ENCODE measurements around the gene ATP5F1C. TPM values are rescaled to one million over a fixed set of nuclear protein-coding genes. Genes with fewer than 3 reads are reported as not detected.
A peak's percentile ranks its signal among the peaks of the same experiment; 100 is the strongest.

ATP5F1C gene
- total and polyA plus RNA-seq, 10 of the 15 experiments (the other 5 are each of a cell fraction or from before 2014, with no cell fraction given), result 307 to 978 (median 454) TPM

GRCh38 chr10:7818295-7819120 lies 30.5 kb downstream of the ATP5F1C start, which contains the start of gene TAF3 (continued):
- TF ChIP-seq, protein P1, sequence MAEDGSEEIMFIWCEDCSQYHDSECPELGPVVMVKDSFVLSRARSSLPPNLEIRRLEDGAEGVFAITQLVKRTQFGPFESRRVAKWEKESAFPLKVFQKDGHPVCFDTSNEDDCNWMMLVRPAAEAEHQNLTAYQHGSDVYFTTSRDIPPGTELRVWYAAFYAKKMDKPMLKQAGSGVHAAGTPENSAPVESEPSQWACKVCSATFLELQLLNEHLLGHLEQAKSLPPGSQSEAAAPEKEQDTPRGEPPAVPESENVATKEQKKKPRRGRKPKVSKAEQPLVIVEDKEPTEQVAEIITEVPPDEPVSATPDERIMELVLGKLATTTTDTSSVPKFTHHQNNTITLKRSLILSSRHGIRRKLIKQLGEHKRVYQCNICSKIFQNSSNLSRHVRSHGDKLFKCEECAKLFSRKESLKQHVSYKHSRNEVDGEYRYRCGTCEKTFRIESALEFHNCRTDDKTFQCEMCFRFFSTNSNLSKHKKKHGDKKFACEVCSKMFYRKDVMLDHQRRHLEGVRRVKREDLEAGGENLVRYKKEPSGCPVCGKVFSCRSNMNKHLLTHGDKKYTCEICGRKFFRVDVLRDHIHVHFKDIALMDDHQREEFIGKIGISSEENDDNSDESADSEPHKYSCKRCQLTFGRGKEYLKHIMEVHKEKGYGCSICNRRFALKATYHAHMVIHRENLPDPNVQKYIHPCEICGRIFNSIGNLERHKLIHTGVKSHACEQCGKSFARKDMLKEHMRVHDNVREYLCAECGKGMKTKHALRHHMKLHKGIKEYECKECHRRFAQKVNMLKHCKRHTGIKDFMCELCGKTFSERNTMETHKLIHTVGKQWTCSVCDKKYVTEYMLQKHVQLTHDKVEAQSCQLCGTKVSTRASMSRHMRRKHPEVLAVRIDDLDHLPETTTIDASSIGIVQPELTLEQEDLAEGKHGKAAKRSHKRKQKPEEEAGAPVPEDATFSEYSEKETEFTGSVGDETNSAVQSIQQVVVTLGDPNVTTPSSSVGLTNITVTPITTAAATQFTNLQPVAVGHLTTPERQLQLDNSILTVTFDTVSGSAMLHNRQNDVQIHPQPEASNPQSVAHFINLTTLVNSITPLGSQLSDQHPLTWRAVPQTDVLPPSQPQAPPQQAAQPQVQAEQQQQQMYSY (CRISPR knock-in tag; IDR thresholded peaks at IDR 0.05), result no peak
- TF ChIP-seq HSF1 (IDR thresholded peaks at IDR 0.05; ENCODE audit: low read depth, low read length) (no peak), POLR2A (IDR thresholded peaks at IDR 0.05; ENCODE audit: low read depth, low read length) (peak; percentile 97), POLR2AphosphoS5 (IDR thresholded peaks at IDR 0.05; ENCODE audit: low read length) (peak; percentile 86), CBFB (IDR thresholded peaks at IDR 0.05; ENCODE audit: low read depth) (peak; percentile 76), TCF12 (IDR thresholded peaks at IDR 0.05; ENCODE audit: low read depth, low read length) (peak; percentile 86), STAT1 (conservative IDR thresholded peaks at IDR 0.05) (peak; percentile 88), ESRRA (IDR thresholded peaks at IDR 0.05; ENCODE audit: low read length) (peak; percentile 62; the same call in 1 of the 2 replicates), NFYA (IDR thresholded peaks at IDR 0.05; ENCODE audit: borderline replicate concordance, low read depth, low read length) (no peak), MTA2 (IDR thresholded peaks at IDR 0.05; ENCODE audit: low read depth) (no peak), PML (IDR thresholded peaks at IDR 0.05; ENCODE audit: low read length) (peak; percentile 21; the same call in 1 of the 2 replicates), MXI1 (IDR thresholded peaks at IDR 0.05; ENCODE audit: low read depth, low read length) (peak; percentile 75), RFX5 (IDR thresholded peaks at IDR 0.05; ENCODE audit: low read depth, low read length) (no peak), SUPT20H (IDR thresholded peaks at IDR 0.05; ENCODE audit: borderline replicate concordance, control insufficient read depth, low read depth, low read length) (no peak)
- TF ChIP-seq, protein P2, sequence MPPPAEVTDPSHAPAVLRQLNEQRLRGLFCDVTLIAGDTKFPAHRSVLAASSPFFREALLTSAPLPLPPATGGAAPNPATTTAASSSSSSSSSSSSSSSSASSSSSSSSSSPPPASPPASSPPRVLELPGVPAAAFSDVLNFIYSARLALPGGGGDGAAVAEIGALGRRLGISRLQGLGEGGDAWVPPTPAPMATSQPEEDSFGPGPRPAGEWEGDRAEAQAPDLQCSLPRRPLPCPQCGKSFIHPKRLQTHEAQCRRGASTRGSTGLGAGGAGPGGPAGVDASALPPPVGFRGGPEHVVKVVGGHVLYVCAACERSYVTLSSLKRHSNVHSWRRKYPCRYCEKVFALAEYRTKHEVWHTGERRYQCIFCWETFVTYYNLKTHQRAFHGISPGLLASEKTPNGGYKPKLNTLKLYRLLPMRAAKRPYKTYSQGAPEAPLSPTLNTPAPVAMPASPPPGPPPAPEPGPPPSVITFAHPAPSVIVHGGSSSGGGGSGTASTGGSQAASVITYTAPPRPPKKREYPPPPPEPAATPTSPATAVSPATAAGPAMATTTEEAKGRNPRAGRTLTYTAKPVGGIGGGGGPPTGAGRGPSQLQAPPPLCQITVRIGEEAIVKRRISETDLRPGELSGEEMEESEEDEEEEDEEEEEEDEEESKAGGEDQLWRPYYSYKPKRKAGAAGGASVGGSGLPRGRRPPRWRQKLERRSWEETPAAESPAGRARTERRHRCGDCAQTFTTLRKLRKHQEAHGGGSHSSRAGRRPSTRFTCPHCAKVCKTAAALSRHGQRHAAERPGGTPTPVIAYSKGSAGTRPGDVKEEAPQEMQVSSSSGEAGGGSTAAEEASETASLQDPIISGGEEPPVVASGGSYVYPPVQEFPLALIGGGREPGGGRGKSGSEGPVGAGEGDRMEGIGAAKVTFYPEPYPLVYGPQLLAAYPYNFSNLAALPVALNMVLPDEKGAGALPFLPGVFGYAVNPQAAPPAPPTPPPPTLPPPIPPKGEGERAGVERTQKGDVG (CRISPR knock-in tag; IDR thresholded peaks at IDR 0.05), result no peak
- TF ChIP-seq, protein P3, sequence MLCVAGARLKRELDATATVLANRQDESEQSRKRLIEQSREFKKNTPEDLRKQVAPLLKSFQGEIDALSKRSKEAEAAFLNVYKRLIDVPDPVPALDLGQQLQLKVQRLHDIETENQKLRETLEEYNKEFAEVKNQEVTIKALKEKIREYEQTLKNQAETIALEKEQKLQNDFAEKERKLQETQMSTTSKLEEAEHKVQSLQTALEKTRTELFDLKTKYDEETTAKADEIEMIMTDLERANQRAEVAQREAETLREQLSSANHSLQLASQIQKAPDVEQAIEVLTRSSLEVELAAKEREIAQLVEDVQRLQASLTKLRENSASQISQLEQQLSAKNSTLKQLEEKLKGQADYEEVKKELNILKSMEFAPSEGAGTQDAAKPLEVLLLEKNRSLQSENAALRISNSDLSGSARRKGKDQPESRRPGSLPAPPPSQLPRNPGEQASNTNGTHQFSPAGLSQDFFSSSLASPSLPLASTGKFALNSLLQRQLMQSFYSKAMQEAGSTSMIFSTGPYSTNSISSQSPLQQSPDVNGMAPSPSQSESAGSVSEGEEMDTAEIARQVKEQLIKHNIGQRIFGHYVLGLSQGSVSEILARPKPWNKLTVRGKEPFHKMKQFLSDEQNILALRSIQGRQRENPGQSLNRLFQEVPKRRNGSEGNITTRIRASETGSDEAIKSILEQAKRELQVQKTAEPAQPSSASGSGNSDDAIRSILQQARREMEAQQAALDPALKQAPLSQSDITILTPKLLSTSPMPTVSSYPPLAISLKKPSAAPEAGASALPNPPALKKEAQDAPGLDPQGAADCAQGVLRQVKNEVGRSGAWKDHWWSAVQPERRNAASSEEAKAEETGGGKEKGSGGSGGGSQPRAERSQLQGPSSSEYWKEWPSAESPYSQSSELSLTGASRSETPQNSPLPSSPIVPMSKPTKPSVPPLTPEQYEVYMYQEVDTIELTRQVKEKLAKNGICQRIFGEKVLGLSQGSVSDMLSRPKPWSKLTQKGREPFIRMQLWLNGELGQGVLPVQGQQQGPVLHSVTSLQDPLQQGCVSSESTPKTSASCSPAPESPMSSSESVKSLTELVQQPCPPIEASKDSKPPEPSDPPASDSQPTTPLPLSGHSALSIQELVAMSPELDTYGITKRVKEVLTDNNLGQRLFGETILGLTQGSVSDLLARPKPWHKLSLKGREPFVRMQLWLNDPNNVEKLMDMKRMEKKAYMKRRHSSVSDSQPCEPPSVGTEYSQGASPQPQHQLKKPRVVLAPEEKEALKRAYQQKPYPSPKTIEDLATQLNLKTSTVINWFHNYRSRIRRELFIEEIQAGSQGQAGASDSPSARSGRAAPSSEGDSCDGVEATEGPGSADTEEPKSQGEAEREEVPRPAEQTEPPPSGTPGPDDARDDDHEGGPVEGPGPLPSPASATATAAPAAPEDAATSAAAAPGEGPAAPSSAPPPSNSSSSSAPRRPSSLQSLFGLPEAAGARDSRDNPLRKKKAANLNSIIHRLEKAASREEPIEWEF (IDR thresholded peaks at IDR 0.05; ENCODE audit: insufficient replicate concordance, low read depth, low read length), result peak; percentile 94
